IMR-90 (cell line): ENCODE data around the gene KLF11.

Experiments
- BHLHE40 ChIP-seq: fragments of 150-350 bp; IDR thresholded peaks from 2 replicates; pipeline ENCODE4 v1.6.1; 2016; ENCODE audit warnings: mild to moderate bottlenecking, low read depth, low read length
- CHD1 ChIP-seq: IDR thresholded peaks from 2 replicates; pipeline ENCODE4 v1.6.1; 2012; ENCODE audit warnings: low read depth, low read length, improper control_type of control experiment
- MAZ ChIP-seq: IDR thresholded peaks from 2 replicates; pipeline ENCODE4 v1.6.1; 2012; ENCODE audit warnings: low read depth, mild to moderate bottlenecking, low read length, improper control_type of control experiment, moderate library complexity, borderline replicate concordance
- POLR2A ChIP-seq: IDR thresholded peaks from 2 replicates; pipeline ENCODE4 v1.6.1; 2012; ENCODE audit warnings: mild to moderate bottlenecking, low read depth, low read length
- RAD21 ChIP-seq: IDR thresholded peaks from 2 replicates; pipeline ENCODE4 v1.6.1; 2012; ENCODE audit warnings: low read length, improper control_type of control experiment
- RCOR1 ChIP-seq: IDR thresholded peaks from 2 replicates; pipeline ENCODE4 v1.6.1; 2012; ENCODE audit warnings: mild to moderate bottlenecking, low read length, improper control_type of control experiment; ENCODE audit not compliant: insufficient replicate concordance
- SMC3 ChIP-seq: fragments of 150-350 bp; IDR thresholded peaks from 2 replicates; pipeline ENCODE4 v1.6.1; 2016; ENCODE audit warnings: low read depth, mild to moderate bottlenecking, antibody characterized with exemption, low read length, moderate library complexity
- TF ChIP-seq, protein P1 (sequence below): conservative IDR thresholded peaks from 2 replicates; pipeline ENCODE4 v1.5.1; 2012; ENCODE audit warnings: mild to moderate bottlenecking, low read depth, low read length, improper control_type of control experiment

DNA sequence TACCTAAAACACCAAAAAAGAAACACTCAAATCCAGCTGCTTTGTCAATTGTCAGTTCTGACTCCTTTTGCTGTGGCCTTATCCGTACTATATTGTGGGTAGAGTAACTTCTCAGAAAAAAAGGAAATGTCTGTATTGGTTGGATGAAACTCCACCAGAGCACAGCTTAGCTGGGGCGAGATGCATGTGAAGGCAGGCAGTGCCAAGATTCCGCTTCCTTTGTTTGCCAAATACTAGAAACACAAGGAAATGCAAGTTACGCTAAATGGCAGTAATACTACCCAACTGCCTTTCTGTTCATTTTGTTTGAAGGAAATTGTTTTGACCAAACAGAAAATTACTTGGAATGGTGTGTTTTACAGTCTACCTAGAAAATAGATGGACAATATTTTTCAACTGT, 10.0 kb downstream of the KLF11 start:
- TF ChIP-seq, protein P1, sequence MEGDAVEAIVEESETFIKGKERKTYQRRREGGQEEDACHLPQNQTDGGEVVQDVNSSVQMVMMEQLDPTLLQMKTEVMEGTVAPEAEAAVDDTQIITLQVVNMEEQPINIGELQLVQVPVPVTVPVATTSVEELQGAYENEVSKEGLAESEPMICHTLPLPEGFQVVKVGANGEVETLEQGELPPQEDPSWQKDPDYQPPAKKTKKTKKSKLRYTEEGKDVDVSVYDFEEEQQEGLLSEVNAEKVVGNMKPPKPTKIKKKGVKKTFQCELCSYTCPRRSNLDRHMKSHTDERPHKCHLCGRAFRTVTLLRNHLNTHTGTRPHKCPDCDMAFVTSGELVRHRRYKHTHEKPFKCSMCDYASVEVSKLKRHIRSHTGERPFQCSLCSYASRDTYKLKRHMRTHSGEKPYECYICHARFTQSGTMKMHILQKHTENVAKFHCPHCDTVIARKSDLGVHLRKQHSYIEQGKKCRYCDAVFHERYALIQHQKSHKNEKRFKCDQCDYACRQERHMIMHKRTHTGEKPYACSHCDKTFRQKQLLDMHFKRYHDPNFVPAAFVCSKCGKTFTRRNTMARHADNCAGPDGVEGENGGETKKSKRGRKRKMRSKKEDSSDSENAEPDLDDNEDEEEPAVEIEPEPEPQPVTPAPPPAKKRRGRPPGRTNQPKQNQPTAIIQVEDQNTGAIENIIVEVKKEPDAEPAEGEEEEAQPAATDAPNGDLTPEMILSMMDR = no peak
- TF ChIP-seq POLR2A (no peak), RAD21 (no peak), BHLHE40 (no peak), RCOR1 (no peak), SMC3 (no peak), MAZ (no peak), CHD1 (no peak)
